M059J (cell line): ENCODE measurements around the gene SNN. TPM values are rescaled to one million over a fixed set of nuclear protein-coding genes. Genes with fewer than 3 reads are reported as not detected.
A peak's percentile ranks its signal among the peaks of the same experiment; 100 is the strongest.

Source experiments
- DNase-seq: peaks from one replicate; pipeline ENCODE4 v3.0.0-alpha.2; 2012; ENCODE audit warnings: low read depth
- total RNA-seq: library from RNA; depleted of rRNA; stranded (reverse); fragments of >200 nt; shearing (Covaris generic); gene quantifications from 2 replicates; pipeline ENCODE4 v1.2.3, GENCODE V29; 2014

The SNN gene
- total RNA-seq, 1 experiment from 2014 or later: 14.7 TPM

DNA sequence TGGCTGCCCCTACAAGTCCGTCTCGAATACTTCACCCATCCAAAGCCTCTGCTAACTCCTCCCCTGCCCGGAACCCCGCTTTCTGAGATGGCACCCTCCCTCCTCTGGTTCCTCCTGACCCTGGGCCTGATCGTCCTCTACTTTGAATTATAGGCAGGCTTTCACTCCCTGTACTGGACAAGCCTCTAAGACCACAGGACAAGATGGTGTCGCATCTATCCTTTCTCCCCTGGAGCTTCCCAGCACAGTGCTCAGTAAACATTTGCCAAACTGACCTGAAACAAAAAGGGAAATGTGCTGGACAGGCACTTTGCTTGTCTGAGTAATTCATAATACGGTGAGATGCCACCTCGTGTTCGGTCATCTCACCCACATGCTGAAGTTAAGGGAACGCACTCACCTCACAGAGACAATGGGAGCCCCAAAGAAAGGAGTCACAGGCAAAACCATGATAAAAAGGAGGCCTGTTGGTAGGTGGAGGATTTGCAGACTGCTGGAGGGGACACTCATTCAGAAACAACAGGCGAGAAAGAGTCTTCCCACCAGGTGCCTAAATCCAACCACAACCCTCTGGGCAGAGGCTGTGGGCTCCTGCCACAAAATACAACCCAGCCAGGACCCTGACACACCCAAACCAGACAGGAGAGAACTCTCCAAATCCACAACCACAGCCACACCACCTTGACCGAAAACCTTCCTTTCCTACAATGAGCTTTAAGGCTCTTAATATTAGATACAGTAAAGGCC is 28.2 kb downstream of the SNN start:
- no peak for DNase-seq

DNA sequence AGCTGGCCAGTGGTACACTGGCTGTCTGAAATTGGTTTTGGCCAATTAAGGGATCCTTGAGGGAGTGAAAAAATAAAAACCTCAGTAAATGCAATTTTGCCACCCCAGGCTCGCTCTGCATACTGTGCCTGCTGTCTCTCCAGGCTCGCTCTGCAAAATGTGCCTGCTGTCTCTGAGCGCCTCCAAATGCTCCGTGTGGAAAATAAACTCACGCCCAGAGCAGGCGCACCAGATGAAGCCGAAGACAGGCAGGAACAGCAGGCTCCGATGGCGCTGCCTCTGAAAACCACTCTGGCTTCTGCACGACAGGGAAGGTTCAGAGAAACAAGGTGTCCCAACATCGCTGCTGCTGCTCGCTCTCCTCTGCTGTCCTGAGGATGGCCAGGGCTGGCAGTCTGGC is 29.1 kb downstream of the SNN start:
- DNase-seq: no peak

DNA sequence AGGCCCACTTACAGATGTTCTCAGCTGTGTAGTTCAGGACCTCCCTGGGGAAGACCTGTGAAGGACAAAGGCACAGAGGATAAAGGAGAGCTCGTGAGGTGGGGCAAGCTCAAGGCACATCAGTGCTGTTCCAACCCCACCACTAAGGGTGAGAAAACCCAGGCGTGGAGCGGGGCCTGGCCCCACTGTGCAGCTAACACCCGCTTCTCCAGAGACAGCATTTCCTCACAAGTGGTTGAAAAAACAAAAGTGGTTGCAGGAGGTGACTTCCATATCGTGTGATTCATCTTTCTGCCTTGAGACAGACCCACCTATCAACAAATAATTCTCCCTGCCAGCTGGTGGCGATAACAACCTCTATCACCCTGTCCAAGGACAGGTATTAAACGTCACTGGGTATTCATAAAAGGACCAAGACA is 30.0 kb downstream of the SNN start:
- peak; percentile 17 for DNase-seq

DNA sequence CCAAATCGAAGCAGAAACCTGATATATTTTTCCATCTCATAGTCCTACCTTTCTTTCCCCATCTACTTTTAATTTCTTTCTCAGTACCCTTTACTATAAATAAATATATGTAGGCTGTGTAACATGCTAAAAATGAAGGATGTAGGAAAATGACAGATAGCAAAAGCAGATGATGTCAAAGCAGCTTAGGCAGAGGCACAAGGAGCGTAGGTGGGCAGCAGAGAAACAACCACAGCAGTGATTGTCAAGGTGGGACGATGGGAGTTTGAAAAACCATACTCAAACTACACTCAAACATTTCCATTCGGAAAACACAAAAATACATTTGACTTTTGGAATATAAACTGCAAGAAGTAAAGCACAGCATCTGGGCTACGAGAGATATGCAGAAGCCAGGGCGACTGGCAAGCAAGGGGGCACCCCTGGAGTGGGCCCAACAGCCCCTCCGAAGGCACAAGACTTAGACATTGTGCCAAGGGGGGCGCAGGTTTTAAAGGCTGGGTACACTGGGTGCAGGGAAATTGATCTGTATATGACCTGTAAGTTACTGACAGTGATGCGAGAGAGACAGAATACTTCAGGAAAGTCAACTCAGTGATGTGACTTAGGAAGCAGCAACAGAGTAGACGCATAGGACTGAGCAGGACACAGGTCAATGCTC is 31.1 kb downstream of the SNN start:
- no peak for DNase-seq

DNA sequence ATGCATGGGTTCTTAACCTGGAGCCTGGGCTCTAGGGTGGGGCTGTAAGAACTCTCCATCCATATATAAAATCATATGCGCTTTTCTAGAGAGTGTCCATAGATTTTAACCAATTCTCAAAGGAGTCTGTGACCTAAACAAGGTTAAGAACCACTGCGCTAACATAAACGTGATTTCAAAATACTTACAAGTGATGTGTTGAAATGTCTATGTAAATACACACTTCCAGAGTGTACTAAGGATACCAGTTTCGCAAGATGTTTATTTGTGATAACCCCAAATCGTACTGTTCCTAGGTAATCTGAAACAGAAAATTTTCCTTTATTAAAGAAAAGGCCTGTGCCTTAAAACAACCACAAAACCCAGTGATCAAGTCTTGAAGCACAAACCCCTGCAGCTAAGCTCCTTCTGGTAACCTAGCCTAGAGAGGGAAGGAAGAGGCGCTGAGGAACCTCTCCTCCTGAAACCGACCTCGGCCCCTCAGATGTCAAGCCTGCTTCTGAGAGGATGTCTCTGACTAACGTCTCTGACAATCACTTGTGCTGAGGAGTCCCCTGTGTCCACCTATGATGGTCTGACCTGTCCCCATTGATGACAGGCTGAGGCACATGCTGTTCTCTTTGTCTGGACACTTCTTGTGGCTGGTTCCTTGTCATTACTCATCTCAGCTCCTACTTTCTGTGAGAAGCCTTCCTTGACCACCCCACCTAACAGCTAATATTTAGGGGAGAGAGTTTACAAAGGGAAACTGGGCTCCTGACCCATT is 32.2 kb downstream of the SNN start:
- DNase-seq: no peak

DNA sequence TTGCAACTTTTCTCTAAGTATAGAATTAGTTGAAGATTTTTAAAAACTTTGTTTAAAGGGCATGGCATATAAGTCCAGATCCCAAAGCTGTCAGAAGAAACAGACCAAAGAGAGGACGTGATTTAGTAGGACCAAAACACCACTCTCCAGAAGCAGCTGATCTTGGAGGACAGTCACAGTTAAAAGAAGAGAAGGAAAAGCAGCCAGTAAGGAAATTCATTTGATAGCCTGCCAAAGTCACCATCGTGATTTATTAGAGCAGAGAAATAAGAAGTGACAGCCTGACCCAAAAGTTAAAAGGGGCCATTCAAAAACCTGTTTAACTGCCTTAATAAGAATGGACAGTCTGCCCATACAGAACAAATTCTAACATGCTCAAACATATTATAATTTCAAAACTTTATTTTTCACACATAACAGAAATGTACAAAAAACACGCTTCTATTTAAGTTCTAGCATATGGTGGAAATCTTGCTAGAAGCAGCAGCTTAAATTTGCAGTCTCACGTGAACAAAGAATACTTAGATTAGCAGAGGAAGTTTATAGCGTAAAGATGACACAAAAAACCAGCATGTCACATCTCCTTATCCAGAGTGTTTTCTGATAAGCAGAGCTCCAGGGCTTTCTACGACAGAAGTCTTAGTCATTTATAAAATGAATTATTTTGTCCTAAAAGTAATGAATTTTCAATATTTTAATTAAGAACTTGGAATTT is 37.2 kb downstream of the SNN start:
- no peak for DNase-seq

DNA sequence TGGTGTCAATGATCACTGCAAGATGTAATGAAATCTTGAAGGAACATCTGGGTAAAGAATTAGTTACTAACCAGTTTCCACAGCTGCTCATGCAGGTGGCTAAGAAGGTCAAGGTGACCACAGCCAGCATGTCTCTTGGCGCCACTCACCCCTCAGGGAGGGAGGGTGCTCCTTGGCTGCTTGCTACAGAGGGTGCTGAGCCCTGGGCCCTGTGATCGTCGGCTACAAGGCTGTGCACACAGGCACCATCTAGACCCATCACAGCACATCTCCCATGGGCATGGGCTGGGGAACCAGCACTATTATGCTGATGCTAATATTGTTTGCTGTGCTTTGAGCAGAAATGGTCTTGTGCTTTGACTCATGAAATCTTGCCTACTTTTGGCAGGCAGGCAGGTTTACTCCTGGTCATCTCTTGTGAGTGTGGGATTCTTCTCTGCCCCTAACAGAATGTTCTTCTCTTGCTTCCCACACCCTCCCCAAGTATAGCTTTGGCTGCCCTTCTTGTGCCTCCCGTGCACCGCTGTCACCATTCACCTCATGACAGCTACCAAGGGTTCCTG is 38.0 kb downstream of the SNN start:
- DNase-seq: no peak

DNA sequence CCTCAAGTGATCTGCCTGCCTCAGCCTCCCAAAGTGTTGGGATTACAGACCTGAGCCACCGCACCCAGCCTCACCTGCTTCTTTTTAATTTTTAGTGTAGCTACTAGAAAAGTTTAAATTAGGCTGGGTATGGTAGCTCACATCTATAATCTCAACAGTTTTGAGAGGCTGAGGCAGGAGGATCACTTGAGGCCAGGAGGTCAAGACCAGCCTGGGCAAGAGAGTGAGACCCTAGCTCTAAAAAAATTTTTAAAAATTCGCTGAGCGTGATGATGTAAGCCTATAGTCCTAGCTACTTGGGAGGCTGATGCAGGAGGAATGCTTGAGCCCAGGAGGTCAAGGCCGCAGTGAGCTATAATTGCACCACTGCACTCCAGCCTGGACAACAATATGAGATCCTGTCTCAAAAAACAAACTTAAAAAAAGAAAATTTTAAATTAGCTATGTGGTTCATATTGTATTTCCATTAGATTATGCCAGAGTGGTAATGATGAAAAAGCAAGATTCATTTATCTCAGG is 39.5 kb downstream of the SNN start:
- DNase-seq: no peak

DNA sequence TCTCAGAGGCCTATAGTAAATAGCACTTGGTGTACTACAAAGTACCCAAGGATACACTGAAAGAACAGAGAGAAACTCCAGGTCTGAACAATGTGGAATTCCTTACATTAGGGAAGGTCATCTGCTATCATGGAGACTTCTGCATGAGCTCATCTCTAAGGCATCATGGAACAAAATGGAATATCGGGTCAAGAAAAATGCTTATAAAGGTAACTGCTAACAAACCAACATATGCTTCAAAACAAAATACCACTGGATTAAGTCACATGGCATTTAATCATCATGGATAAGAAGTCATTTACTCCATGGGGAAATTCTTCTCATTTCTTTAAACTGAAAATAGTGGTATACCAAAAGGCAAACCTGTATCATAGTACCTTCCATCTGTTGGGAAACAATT is 40.2 kb downstream of the SNN start:
- no peak for DNase-seq

DNA sequence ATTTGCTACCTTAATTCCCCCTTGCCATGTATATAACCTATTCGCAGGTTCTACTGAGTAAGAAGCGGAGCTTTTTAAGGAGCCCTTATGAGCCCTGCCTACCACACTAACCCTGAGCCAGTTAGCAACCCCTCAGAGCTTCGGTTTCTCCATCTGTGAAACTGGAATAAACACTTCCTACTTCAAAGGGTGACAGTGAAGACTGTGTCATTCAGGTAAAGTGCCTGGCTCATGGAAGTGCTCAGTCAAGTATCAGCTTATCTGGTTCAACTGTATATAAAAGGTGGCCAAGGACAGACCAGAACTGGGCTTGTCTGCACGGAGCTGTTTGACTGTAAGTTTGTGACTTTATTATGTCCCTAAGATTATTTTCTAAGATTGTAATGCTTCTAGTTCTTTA is 43.4 kb downstream of the SNN start:
- DNase-seq: no peak

DNA sequence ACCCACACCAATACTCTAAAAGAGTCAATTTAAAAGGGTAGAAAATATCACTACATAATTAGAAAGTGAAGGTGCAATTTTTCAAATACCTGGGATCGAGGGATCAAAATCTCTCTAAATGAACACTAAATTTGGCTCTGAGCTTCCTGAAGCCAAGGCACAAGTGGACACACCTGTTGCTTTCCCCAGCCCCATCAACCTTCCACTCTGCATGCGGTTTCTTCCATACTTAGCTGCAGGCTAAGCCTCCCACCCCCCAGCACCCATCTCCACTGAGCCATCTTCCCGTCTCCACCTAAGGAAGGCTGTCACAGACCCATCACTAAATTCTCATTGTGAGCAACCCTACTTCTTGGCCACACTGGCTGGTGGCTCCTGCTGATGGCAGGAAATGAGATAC is 43.9 kb downstream of the SNN start:
- no peak for DNase-seq

DNA sequence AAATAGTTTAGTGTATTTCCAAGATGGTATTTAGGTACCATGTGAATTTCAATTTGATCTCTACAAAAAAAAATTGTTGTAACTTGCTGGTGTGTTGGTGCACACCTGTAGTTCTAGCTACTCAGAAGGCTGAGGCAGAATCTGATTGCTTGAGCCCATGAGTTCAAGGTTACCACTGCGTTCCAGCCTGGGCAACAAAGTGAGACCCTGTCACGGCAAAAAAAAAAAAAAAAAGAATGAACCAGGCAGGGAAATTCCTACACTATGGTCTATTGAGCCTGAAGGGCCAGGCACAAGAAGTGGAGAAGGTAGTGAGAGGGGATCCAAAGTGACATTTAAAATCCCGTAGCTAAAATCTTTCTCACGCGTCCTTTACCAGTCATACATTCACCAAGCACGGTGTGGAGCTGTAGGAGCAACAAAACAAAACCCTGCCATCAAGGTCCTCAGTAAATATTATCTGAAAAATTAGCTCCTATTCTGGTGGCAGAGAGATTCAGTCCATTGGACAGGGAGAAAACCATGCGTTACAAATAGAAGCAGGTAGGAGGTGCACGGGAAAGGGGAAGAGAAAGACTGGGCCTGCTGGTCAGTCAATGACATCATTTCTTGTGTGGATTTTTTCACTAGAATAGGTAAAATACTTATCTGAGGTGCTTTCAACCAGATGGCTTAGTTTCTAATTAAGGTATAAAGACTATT is 47.1 kb downstream of the SNN start:
- DNase-seq: no peak

DNA sequence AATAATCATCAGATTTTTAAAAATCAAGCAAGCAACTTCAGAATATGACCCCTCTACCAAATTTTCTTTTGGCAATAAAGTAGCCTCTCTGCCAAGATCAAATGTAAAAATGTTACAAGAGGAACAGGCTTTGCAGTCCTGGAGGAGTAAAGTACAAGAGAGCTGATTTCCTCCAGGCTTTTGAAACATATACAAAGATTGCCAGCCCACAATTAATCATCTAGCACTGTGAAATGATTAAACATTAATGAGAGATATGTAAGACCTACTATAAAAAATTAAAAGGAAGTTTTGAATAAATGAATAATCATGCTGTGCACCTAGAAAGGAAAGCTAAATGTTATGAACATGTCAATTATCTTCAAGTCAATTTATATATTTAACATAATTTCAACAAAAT is 48.1 kb downstream of the SNN start:
- DNase-seq: no peak

DNA sequence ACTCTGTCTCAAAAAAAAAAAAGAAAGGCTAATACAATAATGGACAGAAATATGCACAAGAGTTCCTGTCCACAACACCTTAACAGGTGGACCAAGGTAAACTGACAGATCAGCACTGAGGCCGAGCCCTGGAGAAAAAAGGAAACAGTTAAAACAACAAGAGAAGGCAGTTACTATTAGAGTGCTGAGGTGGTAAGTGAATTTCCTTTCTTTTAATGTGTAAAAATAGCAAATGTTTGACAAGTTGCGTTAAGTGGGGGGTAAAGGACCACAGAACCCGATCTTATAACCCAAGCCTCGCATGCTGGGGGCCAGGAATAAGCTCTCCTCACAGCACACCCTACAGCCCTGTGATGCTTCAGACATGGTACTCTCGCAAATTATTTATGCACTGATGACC is 49.6 kb downstream of the SNN start:
- DNase-seq: no peak

DNA sequence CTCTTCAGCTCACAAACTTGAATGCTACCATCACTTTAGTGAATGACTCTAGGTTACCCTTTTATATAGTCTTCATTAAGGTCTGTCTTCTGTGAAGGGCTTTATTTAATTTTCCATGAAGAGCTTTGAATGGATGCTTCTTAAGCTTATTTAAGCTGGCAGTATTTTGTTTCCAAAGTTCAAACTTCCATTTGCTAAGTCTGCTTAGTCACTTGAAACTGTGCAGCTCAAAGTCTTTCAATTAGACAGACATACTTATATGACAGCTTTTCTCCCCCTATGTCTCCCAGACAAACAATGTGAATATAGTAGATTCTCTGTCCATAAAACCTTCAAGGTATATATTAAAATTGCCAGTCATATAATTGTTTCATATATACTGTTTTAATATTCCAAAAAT is 50.9 kb downstream of the SNN start:
- no peak for DNase-seq

DNA sequence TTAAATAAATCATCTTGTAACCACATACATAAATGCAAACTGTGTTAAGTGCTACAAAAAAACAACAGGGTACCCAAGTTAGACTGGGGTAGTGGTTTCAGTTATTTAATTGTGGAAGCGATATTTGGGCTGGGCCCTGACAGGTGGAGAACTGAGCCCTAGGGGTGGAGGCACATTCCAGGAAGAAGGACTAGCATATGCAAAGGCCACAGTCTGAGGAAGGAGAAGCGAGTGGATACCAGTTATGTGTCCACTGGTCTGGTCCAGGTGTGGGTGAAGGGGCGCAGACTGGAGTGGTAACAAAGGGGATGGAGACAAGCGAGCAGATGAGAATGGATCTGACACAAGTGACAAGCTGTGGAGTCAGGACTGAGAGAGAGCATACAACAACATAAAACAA is 51.5 kb downstream of the SNN start:
- DNase-seq: no peak

DNA sequence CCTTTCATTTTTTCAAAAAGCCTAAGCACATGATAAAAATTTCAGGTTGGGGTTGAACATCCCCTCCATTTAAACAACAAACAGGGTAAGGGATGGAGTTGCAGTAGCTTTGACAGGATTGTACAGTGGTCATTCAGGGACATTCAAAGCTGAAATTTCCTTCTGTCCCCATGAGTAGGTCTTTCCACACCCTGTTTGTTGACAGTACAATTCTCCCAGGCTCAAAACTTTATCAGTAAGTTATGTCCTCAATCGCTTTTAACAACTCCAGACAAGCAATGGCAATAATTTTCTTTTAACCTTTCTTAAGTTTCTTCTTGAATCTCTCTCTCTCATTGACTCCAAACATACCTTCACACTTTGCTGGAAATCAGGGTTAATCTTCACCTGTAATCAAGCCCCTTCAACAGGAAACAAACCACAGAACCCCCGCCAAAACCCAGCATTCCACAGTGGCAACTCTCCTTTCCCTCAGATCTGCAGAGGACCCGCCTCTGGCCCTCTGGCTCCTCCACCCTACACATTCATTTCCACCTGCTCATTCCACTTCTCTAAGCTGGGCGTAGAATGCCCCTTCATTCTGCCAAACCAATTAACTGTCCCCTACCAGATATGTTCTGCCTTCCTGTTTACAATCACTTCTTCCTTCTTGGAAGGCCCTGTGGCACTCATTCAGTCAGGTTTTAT is 53.7 kb downstream of the SNN start:
- DNase-seq: no peak

DNA sequence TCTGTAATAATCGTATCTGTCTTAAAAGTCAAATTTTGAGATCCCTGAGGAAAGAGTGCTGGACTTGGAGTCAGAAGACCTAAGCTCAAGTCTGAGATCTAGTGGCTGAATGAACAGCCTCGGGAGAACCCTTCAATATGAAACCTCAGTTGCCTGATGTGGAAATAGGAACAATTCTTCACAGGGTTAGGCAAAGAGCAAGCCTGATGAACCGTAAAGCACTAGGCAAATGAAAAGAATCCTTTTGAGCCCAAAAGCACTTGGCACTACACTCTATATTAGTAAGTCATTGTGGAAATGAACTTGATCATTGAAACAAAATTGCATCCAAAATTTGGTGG is 54.2 kb downstream of the SNN start:
- DNase-seq: no peak

DNA sequence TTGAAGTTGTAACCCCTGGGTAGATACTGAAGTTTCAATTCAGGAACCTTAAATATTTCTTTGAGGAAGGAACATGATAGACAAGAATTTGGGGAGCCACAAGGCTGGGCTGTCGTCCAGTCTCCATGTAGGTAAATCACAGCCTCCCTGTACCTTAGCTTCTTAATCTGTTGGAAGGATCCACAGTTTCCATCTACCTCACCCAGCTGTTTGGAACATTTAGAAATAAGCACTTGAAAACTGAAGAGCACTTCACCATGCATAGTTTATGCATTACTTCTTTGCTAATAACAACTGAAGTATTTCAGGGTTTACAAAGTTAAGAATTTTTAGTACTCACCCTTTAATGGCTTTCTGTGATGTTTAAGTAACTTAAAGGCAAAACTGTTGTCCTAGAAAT is 57.2 kb downstream of the SNN start:
- DNase-seq: no peak

DNA sequence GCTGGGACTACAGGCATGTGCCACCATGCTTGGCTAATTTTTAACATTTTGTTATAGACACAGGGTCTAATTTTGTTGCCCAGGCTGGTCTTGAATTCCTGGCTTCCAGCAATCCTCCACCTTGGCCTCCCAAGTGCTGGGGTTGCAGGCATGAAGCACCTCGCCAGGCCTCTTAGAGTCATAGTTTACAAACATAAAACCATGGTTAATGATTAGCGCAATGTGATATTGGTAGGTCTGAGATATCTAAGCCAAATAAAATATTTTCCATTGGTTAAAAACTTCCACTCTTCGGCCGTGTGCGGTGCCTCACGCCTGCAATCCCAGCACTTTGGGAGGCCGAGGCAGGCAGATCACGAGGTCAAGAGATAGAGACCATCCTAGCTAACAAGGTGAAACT is 57.8 kb downstream of the SNN start:
- no peak for DNase-seq
